GM12873 (cell line): ENCODE measurements around the gene GALNS.

Source experiments
- TF ChIP-seq, protein P1 (sequence below): IDR thresholded peaks from 2 replicates; pipeline ENCODE4 v1.5.1; 2012; ENCODE audit warnings: low read depth, mild to moderate bottlenecking, moderate library complexity, low read length, control low read depth; ENCODE audit not compliant: insufficient read depth; ENCODE audit errors: missing control alignments

GALNS gene

DNA sequence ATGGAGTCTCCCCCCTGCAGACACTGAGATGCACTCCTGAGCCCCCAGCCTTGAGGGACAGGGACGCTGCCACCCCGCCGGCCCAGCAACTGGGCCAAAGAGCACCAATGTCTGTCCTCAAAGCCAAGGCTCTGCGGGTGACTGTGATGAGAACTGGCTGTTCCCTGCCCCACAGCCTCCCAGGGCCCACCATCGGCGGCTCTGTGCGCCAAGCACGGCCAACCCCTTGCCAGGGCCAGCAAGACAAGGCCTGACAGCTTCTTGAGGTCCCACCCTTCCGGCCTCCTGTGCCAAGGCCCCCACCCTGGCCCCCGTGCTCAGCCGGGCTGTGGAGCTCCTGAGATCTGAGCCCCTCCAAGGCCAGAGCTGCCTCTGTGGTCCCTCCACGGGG is 43.9 kb upstream of the GALNS start:
- TF ChIP-seq, protein P1, sequence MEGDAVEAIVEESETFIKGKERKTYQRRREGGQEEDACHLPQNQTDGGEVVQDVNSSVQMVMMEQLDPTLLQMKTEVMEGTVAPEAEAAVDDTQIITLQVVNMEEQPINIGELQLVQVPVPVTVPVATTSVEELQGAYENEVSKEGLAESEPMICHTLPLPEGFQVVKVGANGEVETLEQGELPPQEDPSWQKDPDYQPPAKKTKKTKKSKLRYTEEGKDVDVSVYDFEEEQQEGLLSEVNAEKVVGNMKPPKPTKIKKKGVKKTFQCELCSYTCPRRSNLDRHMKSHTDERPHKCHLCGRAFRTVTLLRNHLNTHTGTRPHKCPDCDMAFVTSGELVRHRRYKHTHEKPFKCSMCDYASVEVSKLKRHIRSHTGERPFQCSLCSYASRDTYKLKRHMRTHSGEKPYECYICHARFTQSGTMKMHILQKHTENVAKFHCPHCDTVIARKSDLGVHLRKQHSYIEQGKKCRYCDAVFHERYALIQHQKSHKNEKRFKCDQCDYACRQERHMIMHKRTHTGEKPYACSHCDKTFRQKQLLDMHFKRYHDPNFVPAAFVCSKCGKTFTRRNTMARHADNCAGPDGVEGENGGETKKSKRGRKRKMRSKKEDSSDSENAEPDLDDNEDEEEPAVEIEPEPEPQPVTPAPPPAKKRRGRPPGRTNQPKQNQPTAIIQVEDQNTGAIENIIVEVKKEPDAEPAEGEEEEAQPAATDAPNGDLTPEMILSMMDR, result no peak

DNA sequence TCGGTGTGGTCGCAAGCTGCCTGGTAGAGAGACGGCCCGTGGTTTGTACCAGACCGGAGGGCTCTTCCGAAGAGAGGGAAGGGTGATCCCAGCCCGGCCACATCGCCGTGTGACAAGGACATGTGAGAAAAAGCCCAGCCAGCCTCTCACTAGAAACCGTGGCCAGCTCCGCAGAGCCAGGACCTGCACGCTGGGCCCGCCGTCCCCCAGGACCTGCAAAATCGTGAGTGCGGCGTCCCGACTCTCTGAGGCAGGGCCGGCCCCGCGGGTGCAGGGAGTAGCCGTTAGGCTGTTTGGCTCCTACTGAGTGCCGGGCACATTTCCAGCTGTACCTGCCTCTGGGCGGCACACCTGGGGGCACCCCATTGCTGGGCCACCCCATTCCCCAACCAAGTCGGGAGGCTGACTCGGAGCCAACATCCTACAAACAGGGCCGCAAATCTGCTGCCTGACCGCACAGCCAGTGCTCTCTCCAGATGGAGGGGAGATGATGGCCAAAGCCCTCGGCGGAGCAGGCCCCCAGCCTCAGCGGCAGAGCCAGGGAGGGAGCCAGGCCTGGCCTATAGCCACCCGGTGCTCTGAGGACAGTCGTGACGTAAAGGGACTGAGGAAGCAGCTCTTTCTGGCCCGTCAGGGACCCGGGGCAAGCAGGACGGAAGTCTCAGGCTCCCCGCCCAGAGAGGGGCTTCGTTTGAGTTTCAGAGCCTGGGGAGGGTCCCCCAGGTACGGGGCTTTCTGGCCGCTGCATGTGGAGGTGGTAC is 43.3 kb upstream of the GALNS start:
- TF ChIP-seq, protein P1, result no peak

DNA sequence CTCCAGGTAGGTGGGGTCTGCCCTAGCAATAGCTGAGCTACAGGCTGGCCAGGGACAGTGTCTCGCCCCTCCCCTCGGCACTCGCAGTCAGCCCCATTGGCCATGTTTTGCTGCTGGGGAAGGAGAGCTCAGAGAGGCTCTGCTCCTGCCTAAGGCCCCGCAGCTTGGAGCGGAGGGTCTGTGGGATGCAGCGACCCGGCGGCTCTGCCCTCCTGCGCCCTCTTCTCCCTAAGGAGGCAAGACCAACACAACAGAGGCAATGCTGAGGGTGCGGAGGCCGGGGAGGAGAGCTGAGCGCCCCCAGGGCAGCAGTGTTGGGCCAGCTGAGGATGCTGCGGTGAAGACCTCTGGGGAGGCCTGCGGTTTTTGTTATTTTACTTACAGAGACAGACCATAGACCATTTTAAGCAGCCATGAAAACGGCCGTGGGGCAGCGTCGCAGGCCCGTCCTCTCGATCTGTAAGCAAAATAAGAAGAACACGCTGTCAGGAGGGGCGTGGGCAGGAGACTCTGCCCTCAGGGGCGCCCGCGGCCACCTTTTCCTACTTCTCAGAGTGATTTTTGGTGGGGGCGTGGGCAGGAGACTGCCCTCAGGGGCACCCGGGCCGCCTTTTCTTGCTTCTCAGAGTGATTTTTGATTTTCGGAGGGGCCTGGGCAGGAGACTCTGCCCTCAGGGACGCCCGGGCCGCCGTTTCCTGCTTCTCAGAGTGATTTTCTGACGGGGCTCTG is 41.1 kb upstream of the GALNS start:
- TF ChIP-seq, protein P1, result no peak

DNA sequence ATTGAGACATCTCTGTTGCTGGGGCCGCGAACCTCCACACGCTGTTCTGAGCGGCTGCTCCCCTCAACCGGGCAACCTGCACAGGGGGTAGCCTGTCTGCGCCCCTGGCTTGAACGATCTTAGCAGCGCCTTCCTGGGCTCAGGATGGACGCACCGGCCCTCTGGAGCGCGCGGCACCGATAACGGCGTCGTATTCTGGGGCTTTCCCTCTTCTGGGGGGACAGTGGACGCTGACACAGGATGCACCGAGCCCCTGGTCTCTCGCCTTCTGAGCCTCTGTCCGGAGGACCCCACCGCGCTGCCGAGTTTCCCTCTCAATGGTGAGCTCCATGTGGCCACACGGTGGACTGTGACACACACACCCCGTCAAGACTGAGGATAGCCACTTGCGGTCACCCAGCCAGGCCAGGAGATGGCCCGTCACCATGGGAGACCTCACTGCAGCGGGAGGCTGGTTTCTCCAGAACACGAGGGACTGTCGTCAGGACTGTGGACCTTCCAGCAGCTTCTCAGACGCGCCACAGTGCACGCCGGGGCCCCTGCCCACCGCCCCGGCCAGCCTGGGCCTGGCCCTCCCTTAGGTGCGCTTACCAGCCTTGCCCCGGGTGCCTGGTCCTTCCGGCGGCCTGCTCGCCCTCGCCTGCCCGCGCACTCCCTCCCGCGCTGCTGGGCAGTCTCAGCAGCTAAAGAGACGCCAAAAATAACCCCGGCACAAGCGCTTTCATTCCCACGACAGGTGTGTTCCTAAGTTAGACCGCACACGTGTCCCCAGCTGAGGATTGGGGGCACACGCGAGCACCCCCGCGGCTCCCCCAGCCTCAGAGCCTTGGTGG is 39.7 kb upstream of the GALNS start:
- TF ChIP-seq, protein P1, result no peak

DNA sequence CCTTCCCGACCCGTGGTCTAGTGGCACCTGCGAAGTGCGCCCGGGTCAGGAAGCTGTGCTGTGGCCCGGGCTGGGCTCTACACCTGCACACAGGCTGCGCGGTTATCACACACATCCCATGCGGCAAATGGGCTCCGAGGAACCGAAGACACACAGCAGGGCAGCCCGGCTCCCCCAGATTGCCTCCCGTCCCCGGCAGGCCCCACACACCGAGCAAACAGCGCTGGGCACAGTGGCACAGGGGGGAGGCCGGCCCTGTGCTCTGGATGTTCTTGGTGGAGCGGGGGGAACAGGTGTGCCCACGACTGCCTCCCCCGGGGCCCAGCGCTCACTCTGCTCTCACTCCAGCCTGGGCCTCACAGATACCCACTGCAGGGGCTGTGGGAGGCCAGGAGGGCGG is 38.6 kb upstream of the GALNS start:
- TF ChIP-seq, protein P1, result no peak

DNA sequence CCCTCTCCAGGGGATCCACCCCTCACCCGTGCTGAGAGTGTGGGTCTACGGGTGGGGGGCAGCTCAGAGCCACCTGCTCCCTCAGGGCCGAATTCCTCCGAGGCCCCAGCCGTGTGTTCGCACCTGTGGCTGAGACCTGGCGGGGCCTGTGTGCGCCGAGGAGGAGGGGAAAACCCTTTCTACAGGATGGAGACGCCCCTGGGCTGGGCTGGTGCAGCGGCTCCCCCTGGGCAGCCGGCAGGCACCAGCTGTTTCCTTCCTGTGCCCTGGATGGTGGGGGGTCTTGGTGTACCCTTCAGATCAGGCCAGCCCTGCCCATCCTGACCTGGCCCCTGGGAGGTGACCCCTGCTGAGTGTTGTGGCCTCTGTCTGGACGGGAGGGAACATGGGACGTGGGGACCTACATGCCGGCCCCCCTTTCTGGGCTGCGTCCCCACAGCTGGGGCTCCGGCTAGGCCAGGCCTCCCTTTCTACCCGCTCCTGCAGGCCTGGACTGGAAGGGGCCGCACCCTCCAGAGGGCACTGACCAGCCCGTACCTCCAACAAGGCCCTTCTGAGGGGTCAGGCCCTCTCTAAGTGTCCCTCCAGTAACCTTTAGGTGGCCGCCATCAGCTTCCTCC is 38.0 kb upstream of the GALNS start:
- TF ChIP-seq, protein P1, result no peak
